ENCODE measurements around the gene CTRL. TPM values are rescaled to one million over a fixed set of nuclear protein-coding genes. Genes with fewer than 3 reads are reported as not detected.

The CTRL gene
- polyA plus RNA-seq, 3 donors, result 0.69 to 17.4 (median 1.6) TPM

- intact Hi-C loops (cut with micrococcal nuclease), result loop anchor here (5.0 to 10.0 kb wide), 6 partner anchors 37 to 127 kb away; partner anchors contain the start of genes EDC4 (in 1 of the 2), PSKH1 (in 1 of the 2), RANBP10 (in 1 of the 2) and TSNAXIP1 (in 1 of the 2)
- peaks cover 28% of the 10 kb centered on the region for H3K4me1 Mint-ChIP-seq
- peak overlapping the region in 1 of 3 experiments; percentile 90 for H3K4me3 ChIP-seq (replicated peaks in 1 of 3; ENCODE audit: low read depth in 2 of 3, low read length in 3 of 3)
- peak overlapping the region in 1 of 2 donors; percentile 93 for H3K27ac ChIP-seq (ENCODE audit: low read depth in 1 of 2, low read length in 2 of 2)
- TF ChIP-seq CTCF (IDR thresholded peaks at IDR 0.05), result no peak
- peaks cover 45 to 56% of the 10 kb centered on the region in 2 donors for H3K36me3 ChIP-seq (replicated peaks in 1 of 2; ENCODE audit: control insufficient read depth in 1 of 2, insufficient read depth in 2 of 2, low read length in 2 of 2)
- WGBS (ENCODE audit: insufficient coverage), result 92% methylated on average over 12 of the region's 13 CpGs
- no peak overlapping the region for H3K9ac ChIP-seq (ENCODE audit: insufficient read depth, low read length, poor library complexity, severe bottlenecking)
- peaks cover 30% of the 10 kb centered on the region for H3K79me2 ChIP-seq (ENCODE audit: insufficient read depth, low read length)
- DNase-seq, result no peak
- peaks cover 58% of the 10 kb centered on the region for H4K20me1 ChIP-seq (ENCODE audit: insufficient read depth, low read length)
- peaks cover 41 to 67% of the 10 kb centered on the region in 2 donors for H3K36me3 Mint-ChIP-seq
- H3K9me3 Mint-ChIP-seq, result peaks cover 0 to 1% (median 0%) of the 10 kb centered on the region in 7 donors
- H3K4me3 Mint-ChIP-seq, result no peak overlapping the region
- peaks cover 0 to 2% (median 0%) of the 10 kb centered on the region in 3 donors for H3K27me3 Mint-ChIP-seq (ENCODE audit: low read depth in 3 of 3)
- H3K4me1 ChIP-seq (ENCODE audit: control insufficient read depth in 1 of 2, insufficient read depth in 2 of 2, low read length in 2 of 2), result peaks cover 22 to 32% of the 10 kb centered on the region in 2 donors
- H3K9me3 ChIP-seq (replicated peaks in 1 of 2; ENCODE audit: control insufficient read depth in 1 of 2, insufficient read depth in 1 of 2, low read length in 2 of 2), result no peaks in the 10 kb centered on the region
- H3K4me2 ChIP-seq (replicated peaks; ENCODE audit: extremely low read depth, low read length, poor library complexity, severe bottlenecking), result no peak overlapping the region
- H3K27me3 ChIP-seq (ENCODE audit: control insufficient read depth in 2 of 2, insufficient read depth in 2 of 2, low read length in 2 of 2), result no peaks in the 10 kb centered on the region
- peak overlapping the region in 6 of 7 donors; percentile 6 to 98 (median 68) for H3K27ac Mint-ChIP-seq
- H2AFZ ChIP-seq (ENCODE audit: insufficient read depth, low read depth, low read length, poor library complexity, severe bottlenecking), result no peak overlapping the region
Observed at GRCh38 chr16:67934306-67935100, 2.8 kb upstream of the CTRL start.

GRCh38 chr16:67933805-67934204 lies 2.1 kb upstream of the CTRL start:
- H3K27me3 Mint-ChIP-seq (ENCODE audit: low read depth in 3 of 3), result no peaks in the 10 kb centered on the region
- Histone ChIP-seq H3K27ac (ENCODE audit: low read depth in 1 of 2, low read length in 2 of 2) (peak overlapping the region in 1 of 2 donors; percentile 93), H3K79me2 (ENCODE audit: insufficient read depth, low read length) (peaks cover 30% of the 10 kb centered on the region), H3K27me3 (ENCODE audit: control insufficient read depth in 2 of 2, insufficient read depth in 2 of 2, low read length in 2 of 2) (no peaks in the 10 kb centered on the region), H3K4me2 (replicated peaks; ENCODE audit: extremely low read depth, low read length, poor library complexity, severe bottlenecking) (no peak overlapping the region), H2AFZ (ENCODE audit: insufficient read depth, low read depth, low read length, poor library complexity, severe bottlenecking) (no peak overlapping the region), H3K4me1 (ENCODE audit: control insufficient read depth in 1 of 2, insufficient read depth in 2 of 2, low read length in 2 of 2) (peaks cover 22 to 32% of the 10 kb centered on the region in 2 donors), H3K36me3 (replicated peaks in 1 of 2; ENCODE audit: control insufficient read depth in 1 of 2, insufficient read depth in 2 of 2, low read length in 2 of 2) (peaks cover 50 to 63% of the 10 kb centered on the region in 2 donors), H3K4me3 (replicated peaks in 1 of 3; ENCODE audit: low read depth in 2 of 3, low read length in 3 of 3) (no peak overlapping the region), H4K20me1 (ENCODE audit: insufficient read depth, low read length) (peaks cover 65% of the 10 kb centered on the region), H3K9me3 (replicated peaks in 1 of 2; ENCODE audit: control insufficient read depth in 1 of 2, insufficient read depth in 1 of 2, low read length in 2 of 2) (no peaks in the 10 kb centered on the region), H3K9ac (ENCODE audit: insufficient read depth, low read length, poor library complexity, severe bottlenecking) (no peak overlapping the region)
- no peak for DNase-seq
- TF ChIP-seq CTCF (IDR thresholded peaks at IDR 0.05), result no peak
- peaks cover 0 to 1% (median 0%) of the 10 kb centered on the region in 7 donors for H3K9me3 Mint-ChIP-seq
- H3K36me3 Mint-ChIP-seq, result peaks cover 44 to 69% of the 10 kb centered on the region in 2 donors
- no peak overlapping the region for H3K4me3 Mint-ChIP-seq
- H3K4me1 Mint-ChIP-seq, result peaks cover 28% of the 10 kb centered on the region
- H3K27ac Mint-ChIP-seq, result peak overlapping the region in 4 of 7 donors; percentile 20 to 78 (median 52)
- intact Hi-C loops (cut with micrococcal nuclease), result loop anchor here (5.0 to 10.0 kb wide), 3 partner anchors 37 to 119 kb away; partner anchors contain the start of gene EDC4 (in 1 of the 2)
- 86% methylated on average over 7 of the region's 7 CpGs for WGBS (ENCODE audit: insufficient coverage)

Data from CD14-positive monocyte (primary cell).